HG02981 (cell line): Measurements from ENCODE around the gene STIM1.
"Not testable (repeated sequence)": the region's sequence is repeated elsewhere in the genome, so short reads cannot be mapped to it uniquely, and the experiment has no call there.

ENCODE experiments used
- ATAC-seq: cut with Tn5 transposase; IDR thresholded peaks from one replicate; pipeline ENCODE4 v1.9.1; 2021; ENCODE audit warnings: mild to moderate bottlenecking, moderate library complexity; ENCODE audit not compliant: unreplicated experiment

STIM1 gene

DNA sequence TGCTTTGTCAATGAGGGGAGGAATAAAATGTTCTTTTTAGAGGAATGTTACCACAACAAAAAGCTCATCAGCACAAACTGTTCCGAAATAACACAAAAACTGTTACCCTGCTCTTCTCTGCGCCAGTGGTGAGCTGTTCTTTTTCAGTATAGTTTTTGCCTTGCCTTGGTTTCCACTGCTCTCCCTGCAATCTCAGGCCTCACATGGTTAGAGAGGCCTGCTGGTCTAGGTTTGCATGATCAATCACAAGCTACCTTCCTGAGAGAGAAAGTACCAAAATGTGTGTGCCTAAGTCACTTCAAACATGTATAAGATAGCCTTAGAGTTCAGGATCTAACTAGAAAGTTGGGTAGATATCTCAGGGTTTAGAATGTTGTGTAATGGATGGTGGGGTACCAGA is 114.6 kb downstream of the STIM1 start:
- ATAC-seq: no peak

DNA sequence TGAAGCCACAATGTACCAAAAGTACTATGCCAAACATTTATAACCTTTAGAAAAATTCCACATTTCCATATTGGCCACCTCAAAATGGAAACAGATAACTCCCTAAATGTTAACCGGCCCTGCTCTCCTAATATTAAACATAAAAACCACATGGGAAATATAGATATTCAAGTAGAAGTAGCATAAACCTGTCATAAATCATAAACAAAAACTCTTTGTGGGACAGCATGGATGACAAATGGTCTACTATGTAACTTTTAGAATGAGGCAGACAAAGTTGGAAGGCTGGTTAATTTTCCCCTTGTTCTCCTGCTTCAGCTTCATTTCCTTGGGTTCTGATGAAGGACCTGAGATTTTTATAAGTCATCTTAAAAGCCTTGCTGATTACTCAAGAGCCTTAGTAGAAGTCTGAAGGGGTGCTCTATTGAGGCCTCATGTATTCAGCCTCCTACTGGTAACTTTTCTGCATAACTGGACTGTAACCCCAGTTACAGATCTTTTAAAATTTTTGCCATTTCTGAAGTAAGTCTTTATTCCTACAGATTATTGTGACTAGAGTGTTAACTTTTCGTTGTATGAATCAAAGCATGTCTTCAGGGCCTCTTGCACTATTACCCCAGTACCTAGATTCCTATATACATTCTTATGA is 116.4 kb downstream of the STIM1 start:
- ATAC-seq: no peak

DNA sequence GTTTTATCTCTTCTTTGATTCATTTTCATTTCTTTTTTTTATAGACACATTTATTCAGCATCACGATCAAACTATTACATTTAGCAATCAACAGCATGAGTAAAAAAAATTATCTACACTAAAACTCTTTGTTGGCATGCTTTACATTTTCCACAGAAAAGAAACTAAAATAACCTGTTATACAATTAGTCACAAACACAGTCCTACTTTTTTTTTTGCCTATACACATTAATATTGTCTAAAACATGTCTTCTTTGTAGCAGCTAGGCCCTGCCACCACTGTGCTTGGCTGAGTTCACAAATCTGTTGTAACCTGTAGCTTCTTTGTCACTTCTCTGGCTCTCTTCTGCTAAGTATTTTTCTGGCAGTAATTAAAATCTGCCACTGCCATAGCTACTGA is 117.0 kb downstream of the STIM1 start:
- ATAC-seq: no peak

DNA sequence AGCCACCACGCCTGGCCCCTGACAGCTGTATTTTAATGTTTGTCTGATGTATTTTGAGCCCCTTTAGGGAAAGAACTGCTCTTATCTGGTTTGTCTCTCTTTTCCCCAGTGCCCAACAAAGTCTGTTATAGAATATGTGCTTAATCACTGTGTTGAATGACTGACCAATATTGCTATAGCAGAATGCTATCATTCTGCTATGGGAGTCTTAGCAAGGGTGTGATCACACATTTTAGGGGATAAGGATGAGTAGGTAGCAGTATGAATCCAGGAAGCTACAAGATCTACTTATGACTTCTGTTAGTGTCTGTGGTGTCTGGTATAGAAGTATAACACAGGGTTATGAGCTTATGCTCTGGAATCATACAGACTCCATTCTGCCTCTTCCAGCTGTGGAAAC is 121.6 kb downstream of the STIM1 start:
- ATAC-seq: no peak

DNA sequence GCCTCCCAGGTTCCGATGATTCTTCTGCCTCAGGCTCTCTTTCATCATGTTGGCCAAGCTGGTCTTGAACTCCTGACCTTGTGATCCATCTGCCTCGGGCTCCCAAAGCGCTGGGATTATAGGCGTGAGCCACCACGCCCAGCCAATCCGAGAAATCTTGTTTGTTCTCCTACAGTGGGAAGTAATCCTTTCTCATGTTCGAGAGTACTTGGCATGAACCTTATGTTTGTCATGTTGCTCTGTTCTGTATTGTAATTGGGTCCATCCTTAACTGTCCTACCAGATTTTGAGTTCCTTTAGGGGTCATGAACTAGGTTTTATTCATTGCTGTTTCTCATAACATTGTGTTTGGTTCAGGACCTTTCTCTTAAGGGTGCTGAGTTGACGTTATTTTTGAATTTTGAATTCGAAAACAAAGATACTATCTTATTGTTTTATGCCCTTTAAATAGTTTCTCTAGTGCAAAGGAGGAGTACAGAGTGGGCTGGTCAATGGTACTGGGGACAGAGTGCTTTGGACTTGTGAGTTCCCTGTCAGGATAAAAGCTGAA is 125.7 kb downstream of the STIM1 start:
- ATAC-seq: no peak

DNA sequence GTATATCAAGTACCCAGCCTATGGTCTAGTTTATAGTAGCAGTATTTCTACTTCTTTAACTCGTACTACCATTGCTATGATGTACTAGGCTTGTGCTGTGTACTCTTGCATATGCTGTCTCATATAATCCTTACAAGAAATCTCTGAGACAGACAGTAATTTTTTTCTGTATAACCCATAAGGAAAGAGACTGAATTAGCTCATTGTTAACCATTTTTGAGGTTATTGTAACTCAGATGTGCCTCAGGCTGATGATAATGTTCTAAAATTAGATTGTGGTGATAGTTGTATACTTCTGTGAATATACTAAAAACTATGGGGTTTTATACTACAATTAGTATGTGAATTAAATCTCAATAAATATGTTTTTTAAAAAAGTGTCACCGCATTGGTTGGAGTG is 127.0 kb downstream of the STIM1 start:
- no peak for ATAC-seq

DNA sequence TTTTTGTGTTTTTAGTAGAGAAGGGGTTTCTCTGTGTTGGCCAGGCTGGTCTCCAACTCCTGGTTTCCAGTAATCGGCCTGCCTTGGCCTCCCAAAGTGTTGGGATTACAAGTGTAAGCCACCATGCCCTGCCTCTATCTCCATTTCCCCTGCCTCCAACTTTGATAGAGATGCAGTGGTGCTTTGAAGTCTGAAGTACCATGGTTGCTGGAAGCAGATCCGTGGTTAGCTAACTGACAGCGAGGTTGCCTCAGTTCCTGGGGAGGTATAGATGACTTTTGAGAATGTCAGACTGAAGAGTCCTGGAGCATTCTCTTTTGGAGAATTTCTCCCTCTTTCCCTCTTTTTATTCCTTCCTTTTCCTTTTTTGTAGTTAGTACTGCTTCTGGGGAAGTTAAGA is 127.6 kb downstream of the STIM1 start:
- ATAC-seq: no peak

DNA sequence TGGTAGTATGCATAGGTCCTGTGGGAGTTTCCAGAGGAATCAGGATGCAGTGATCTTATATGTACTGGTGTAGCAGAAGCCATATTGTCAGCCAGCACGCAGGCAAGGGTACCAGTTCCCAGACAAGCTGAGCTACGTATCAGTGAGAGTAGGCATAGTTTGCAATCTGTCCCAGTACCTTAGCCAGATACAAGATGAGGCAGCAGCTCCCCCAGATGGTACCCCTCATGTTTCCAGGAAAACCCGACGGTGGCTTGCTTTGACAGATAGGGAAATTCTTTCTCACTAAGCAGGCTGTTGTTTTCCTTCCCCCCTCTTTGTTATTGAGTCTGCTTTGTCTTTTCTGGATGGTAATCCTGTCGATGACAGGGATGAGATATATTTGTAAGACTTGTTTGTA is 129.4 kb downstream of the STIM1 start:
- ATAC-seq: no peak

DNA sequence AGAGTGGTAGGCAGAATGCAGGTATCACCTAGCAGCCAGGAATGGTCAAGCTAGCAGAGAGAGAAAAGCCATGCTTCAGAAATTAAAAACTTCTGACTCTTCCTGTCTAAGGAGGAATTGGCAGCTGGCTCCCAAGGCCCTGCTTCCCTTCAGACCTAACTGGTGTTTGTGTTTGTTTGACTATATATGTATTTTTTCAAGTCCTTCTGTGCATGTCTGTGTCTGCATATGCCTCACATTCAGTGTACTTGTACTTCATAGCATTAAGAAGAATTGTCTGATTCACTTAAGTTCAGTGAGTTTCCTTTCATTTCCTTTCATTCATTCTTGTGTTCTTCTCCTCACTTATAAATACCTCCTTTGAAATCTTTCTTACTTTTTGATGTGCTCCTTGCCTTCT is 130.2 kb downstream of the STIM1 start:
- no peak for ATAC-seq

DNA sequence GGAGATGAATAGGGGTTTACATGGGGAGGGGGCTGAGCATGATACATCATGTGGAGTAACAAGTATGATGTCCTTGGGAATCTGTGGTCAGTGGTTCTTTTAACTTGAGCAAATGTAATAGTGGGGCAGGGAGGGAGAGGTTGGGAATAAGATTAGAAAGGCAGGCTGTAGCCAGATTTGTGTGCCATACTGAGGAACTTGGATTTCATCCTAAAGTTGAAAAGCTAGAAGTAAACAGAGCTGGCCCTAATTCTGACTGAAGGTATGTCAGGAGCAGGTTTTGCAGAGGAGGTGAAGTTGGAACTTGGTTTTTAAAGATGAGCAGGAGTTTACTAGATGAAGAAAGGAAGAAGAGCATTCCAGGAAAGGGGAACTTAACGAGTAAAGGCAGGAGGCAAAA is 130.8 kb downstream of the STIM1 start:
- no peak for ATAC-seq

DNA sequence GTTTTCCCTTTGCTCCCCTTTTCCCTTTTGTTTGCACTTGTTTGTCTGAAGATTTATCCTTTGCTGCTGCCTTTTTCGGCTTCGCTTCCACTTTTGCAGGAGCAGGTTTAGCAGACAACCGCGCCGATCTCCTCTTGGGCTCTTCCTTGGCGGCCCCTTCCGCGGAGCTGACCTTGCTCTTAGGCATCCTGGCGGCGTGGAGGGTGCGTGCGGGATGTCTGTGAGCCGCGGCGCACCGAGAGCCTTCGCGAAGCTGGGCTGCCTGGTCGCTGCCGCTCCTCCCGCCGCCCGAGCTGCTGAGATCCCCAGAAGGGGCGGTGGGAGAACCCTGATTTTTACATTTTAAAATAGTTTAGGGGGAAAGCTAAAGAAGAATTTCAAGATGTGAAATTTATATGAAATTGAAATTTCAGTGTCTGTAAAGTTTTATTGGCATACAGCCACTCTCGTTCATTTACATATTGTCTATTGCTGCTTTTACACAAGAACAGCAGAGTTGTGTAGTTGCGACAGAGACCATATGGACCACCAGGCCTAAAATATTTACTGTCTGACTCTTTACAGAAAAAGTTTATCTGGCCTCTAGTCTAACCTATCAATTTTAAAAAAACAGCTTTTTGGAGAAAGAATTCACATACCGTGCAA is 133.9 kb downstream of the STIM1 start:
- no peak for ATAC-seq

DNA sequence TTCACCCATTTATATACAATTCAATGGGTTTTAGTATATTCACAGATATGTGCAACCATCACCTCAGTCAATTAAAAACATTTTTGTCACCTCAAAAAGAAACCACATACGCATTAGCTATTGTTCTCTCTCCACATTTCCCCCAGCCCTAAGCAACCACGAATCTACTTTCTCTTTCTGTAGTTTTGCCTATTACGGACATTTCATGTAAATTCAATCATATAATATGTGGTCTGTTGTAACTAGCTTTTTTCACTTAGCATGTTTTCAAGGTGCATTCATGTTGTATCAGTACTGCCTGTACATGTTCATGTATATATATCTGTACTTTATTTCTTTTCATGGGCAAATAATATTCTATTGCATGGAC is 134.4 kb downstream of the STIM1 start:
- peak; percentile 69 for ATAC-seq

DNA sequence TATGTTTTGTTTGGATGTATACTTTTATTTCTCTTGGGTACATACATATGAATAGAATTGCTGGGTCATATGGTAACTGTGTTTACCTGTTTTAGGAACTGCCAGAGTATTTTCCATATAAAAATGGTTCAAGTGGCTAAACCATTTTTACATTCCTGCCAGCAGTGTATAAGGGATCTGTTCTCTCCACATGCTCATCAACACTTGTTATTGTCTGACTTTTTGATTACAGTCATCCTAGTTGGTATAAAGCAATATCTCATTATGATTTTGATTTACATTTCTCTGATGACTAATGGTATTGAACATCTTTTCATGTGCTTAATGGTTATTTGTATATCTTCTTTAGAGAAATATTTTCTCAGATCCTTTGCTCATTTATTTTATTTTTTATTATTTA is 134.9 kb downstream of the STIM1 start:
- ATAC-seq: no peak

DNA sequence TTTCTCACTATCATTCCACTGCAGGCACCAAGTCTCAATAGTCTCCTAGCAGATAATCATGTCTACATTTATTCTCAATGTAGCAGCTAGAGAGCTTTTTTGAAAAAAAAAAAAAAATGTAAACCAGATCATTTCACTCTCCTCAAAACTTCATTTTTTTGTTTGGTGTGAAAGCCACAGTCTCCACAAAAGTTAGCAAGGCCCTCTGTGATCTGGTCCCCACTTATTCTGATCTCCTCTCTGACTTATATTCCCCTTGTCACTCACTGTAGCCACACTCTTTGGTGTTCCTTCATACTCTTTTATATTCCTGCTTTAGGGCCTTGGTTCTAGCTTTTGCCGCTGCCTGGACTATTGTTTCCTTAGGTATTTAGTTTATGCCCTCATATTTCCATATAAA is 137.5 kb downstream of the STIM1 start:
- ATAC-seq: no peak

DNA sequence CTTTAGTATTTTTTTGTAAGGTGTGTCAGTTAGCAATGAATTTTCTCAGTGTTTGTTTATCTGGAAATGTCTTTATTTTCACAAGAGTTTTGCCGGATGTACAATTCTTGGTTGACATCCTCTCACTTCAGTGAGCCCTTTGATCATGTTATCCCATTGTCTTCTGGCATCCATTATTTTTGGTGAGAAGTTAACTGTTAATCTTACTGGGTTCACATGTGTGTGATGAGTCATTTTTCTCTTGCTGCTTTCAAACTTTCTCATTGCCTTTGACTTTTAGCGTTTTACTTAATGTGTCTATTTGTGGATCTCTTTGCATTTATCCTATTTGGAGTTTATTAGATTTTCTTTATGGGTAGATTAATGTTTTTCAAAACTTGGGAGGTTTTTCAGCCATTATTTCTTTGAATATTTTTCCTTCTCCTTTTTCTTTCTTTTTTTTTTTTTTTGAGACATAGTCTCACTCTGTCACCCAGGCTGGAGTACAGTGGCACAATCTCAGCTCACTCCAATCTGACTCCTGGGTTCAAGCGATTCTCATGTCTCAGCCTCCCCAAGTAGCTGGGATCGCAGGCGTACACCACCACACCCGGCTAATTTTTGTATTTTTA is 138.7 kb downstream of the STIM1 start:
- no peak for ATAC-seq

DNA sequence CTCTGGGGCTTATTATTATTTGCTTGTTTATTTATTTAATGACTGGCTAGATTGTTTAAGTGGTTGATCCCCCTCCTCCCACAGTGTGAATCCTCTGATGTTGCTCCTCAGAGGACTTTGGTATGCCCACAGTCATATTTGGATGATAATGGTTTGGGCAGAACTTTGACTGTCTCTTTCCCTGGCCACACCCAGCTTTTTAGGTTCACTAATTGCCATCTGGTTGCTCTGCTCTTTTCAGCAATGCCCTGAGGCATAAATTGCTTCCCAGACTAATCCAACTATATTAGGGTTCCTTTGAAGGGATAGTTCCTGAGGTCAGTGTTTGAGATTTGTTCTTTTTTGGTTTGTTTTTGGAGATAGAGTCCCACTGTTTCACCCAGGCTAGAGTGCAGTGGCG is 139.8 kb downstream of the STIM1 start:
- ATAC-seq: no peak

DNA sequence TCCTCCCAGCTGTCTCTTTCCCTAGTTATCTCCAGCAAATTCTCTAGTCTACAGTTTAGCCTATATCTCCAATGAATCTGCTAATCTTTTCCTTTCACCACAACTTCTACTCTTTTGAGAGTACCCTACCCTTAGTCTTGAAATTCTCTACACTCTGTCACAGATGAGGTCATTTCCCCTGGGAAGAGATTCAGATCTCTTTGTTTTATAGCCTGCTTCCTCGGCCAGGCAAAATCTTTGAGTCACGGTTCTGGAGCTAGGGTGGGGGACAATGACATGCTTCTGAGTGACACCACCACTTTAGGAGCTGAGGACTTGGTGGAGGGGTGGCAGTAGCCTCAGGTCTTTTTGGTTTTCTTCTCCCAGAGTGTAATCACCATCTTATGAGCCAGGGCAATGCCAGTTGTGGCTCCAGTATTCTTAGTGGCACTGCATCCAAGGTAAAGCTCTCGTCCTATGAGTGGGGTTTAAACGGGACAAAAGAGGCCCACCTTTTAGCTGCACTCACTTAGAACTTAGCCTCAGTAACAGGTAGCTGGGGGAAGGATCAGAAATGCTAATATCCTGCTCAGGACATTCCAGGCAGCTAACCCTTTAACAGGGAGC is 140.6 kb downstream of the STIM1 start:
- ATAC-seq: no peak

DNA sequence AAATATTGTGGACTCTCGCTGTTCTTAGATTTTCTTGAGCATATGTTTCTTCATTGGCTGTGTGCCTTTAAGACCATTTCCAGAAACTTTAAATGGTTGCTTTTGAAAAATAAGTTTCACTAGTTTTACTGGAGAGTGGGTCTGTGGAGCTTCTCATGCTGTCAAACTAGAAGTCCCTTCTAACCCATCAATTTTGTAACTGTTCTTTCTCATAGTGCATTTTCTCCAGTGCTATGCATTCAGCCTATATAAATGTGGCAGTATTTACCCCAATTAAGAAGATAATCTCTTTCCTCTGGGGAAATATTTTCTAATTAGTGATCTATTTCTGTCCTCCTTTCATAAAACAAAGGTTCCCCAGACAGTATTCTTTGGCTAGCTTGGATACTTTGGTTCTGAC is 141.2 kb downstream of the STIM1 start:
- no peak for ATAC-seq

DNA sequence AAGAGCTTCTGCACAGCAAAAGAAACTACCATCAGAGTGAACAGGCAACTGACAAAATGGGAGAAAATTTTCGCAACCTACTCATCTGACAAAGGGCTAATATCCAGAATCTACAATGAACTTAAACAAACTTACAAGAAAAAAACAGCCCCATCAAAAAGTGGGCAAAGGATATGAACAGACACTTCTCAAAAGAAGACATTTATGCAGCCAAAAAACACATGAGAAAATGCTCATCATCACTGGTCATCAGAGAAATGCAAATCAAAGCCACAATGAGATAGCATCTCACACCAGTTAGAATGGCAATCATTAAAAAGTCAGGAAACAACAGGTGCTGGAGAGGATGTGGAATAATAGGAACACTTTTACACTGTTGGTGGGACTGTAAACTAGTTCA is 149.3 kb downstream of the STIM1 start:
- ATAC-seq: not testable (repeated sequence)

DNA sequence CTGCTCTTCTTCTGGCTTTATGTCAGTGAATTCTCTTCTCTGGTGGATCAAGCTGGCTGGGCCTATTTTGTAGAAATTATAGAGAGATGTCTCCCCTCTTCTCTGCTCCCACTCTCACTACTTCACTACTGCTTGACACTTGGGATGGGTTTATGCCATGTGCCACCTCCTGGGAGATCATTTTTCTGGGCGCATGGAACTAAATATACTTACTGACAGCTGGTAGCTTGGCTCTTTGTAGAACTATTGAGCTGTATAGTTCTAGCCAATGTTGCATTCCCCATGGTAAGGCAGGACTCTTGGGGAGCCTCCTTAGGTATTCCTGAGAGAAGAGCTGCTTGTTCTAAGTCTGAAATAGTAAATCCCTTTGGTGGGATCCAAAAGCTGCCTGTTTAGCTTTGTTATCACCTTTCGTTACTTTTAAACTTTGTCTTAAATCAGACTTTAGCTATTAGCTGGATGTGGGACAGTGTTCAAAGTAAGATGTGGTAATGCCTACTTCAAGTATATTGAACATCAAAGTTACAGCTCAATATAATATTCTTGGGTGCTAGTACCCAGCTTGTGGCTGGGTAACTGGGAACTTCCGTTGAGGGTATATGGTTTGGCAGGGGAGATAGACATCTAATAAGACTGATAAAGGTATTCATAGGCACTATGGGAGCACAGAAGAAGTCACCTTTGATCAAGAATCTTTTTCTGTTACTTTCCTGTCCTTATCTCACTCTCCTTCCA is 151.6 kb downstream of the STIM1 start:
- ATAC-seq: no peak

DNA sequence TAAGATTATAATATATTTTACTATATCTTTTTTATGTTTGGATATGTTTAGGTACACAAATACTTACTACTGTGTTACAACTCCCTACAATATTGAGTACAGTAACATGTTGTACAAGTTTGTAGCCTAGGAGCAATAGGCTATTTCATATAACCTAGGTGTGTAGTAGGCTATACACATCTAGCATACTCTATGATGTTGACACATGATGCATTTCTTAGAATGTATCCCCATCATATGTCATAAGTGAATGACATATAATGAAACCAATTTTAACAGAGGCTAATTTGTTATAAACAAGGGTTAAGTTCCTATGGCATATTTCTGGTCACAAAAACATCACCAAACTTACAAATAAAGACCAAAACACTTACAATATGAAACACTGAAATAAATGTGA is 152.7 kb downstream of the STIM1 start:
- no peak for ATAC-seq
